K562 (cell line): ENCODE measurements around the gene SMAD3. TPM values are rescaled to one million over a fixed set of nuclear protein-coding genes. Genes with fewer than 3 reads are reported as not detected.

Experiments
- ATAC-seq: fragments of 200-7000 bp; cut with Tn5 transposase; 3 replicates; pipeline ENCODE4 v1.9.1; 2020; ENCODE audit warnings: moderate library complexity
- BruUV-seq: library from RNA; stranded (reverse); fragments of 400-500 nt; replicated peaks from 2 replicates; lab custom pipeline; 2021; lab: Mats Ljungman, UMichigan
- CTCF ChIA-PET: fragments of 300-600 bp; formaldehyde crosslinking; extraction: SDS; loops from one replicate; lab custom pipeline; 2021; ENCODE audit warnings: low intra/inter-chr PET ratio; lab: Yijun Ruan, JAX
- POLR2A ChIA-PET: fragments of 300-600, 350-650 bp; sonication (Branson Sonifier 250); formaldehyde crosslinking; extraction: SDS; loops from one replicate; lab custom pipeline; 2021; ENCODE audit warnings: antibody characterized with exemption, inconsistent platforms; lab: Yijun Ruan, JAX
- DNase-seq, 4 experiments: peaks; one replicate each; pipeline versions ENCODE4 v3.0.0 to v3.0.0-alpha.2; 2011 to 2018; ENCODE audit warnings: low spot score in 3 of 4, mixed read lengths in 3 of 4; ENCODE audit errors: extremely low read depth in 1 of 4
- FAIRE-seq: peaks from 2 replicates; lab custom pipeline; 2011; peaks lifted over from hg19 to GRCh38; lab: Jason Lieb, UNC
- H2AFZ ChIP-seq: 2 replicates; pipeline ENCODE4 v1.6.0; 2011; ENCODE audit warnings: low read depth, low read length, control low read depth, inconsistent platforms
- H3K27ac ChIP-seq: fragments of 200-600 bp; 3 replicates; pipeline ENCODE4 v1.8.0; 2011; ENCODE audit warnings: low read depth, mild to moderate bottlenecking, control low read depth, inconsistent platforms, low read length, moderate library complexity, mixed read lengths; ENCODE audit errors: extremely low read depth
- H3K27me3 ChIP-seq, 2 experiments: fragments of 300-600 bp in 1 of 2; 2 replicates in 1 of 2; 3 replicates in 1 of 2; pipeline versions ENCODE4 v1.6.0 to v1.8.0; 2011; ENCODE audit warnings: inconsistent platforms in 2 of 2, low read length in 2 of 2, mild to moderate bottlenecking in 1 of 2, mixed read lengths in 1 of 2, moderate library complexity in 1 of 2; ENCODE audit not compliant: control insufficient read depth in 2 of 2, insufficient read depth in 2 of 2
- H3K36me3 ChIP-seq: fragments of 300-600 bp; 3 replicates; pipeline ENCODE4 v1.8.0; 2011; ENCODE audit warnings: mild to moderate bottlenecking, low read length, inconsistent platforms; ENCODE audit not compliant: control insufficient read depth, insufficient read depth
- H3K4me1 ChIP-seq, 2 experiments: fragments of 200-600 bp in 1 of 2; replicated peaks in 1 of 2; 2 replicates in 1 of 2; 3 replicates in 1 of 2; pipeline versions ENCODE4 v1.5.1 to v1.8.0; 2011; ENCODE audit warnings: inconsistent platforms in 2 of 2, low read length in 2 of 2, mild to moderate bottlenecking in 1 of 2, mixed read lengths in 1 of 2, moderate library complexity in 1 of 2; ENCODE audit not compliant: control insufficient read depth in 2 of 2, insufficient read depth in 2 of 2
- H3K4me2 ChIP-seq: 2 replicates; pipeline ENCODE4 v1.6.1; 2011; ENCODE audit warnings: low read length, control low read depth, inconsistent platforms, mixed read lengths; ENCODE audit not compliant: insufficient read depth
- H3K4me3 ChIP-seq: fragments of 200-600 bp; sonication (generic), shearing (Covaris generic); 2 replicates; pipeline ENCODE4 v1.5.1; 2016; ENCODE audit warnings: control low read depth, inconsistent platforms
- H3K79me2 ChIP-seq: fragments of 200-600 bp; 3 replicates; pipeline ENCODE4 v1.8.0; 2011; ENCODE audit warnings: low read length, inconsistent platforms; ENCODE audit not compliant: control insufficient read depth, insufficient read depth
- H3K9ac ChIP-seq, 2 experiments: 2 replicates each; pipeline versions ENCODE4 v1.6.0 to v1.6.1; 2011; ENCODE audit warnings: low read depth in 2 of 2, low read length in 2 of 2, control low read depth in 1 of 2, inconsistent platforms in 1 of 2, mild to moderate bottlenecking in 1 of 2, mixed read lengths in 1 of 2; ENCODE audit not compliant: insufficient read depth in 1 of 2
- H3K9me1 ChIP-seq: one replicate; pipeline ENCODE4 v1.6.0; 2011; ENCODE audit warnings: inconsistent platforms, mild to moderate bottlenecking, low read length, moderate library complexity; ENCODE audit not compliant: control insufficient read depth, insufficient read depth
- H3K9me3 ChIP-seq: replicated peaks from 2 replicates; pipeline ENCODE4 v1.5.1; 2011; ENCODE audit warnings: low read depth, low read length, inconsistent platforms; ENCODE audit not compliant: control insufficient read depth, insufficient read depth
- H4K20me1 ChIP-seq: replicated peaks from 2 replicates; pipeline ENCODE4 v1.6.1; 2011; ENCODE audit warnings: low read length, inconsistent platforms, mixed read lengths; ENCODE audit not compliant: control insufficient read depth, insufficient read depth
- DACH1 ChIP-seq: fragments of 450-650 bp; IDR thresholded peaks from 2 replicates; pipeline ENCODE4 v1.6.1; 2018; ENCODE audit not compliant: partially characterized antibody
- FOXJ2 ChIP-seq: fragments of 200-800 bp; sonication (Bioruptor generic); IDR thresholded peaks from 2 replicates; pipeline ENCODE4 v1.6.1; 2016; ENCODE audit warnings: missing genetic modification characterization, missing compliant biosample characterization
- HMG20B ChIP-seq: fragments of 250-450 bp; sonication (Bioruptor Pico); IDR thresholded peaks from 2 replicates; pipeline ENCODE4 v1.5.0; 2021; ENCODE audit warnings: mild to moderate bottlenecking
- HNRNPLL ChIP-seq: fragments of 200-400 bp; formaldehyde crosslinking; IDR thresholded peaks from 2 replicates; pipeline ENCODE4 v1.6.1; 2017; ENCODE audit warnings: low read length, low read depth, mild to moderate bottlenecking; ENCODE audit not compliant: poor library complexity, severe bottlenecking
- PATZ1 ChIP-seq: fragments of 250-450 bp; sonication (Bioruptor Pico); IDR thresholded peaks from 2 replicates; pipeline ENCODE4 v1.5.0; 2020; ENCODE audit warnings: mild to moderate bottlenecking, borderline replicate concordance
- RAD51 ChIP-seq: fragments of 450-650 bp; IDR thresholded peaks from 2 replicates; pipeline ENCODE4 v1.7.1; 2016; ENCODE audit warnings: low read depth, mild to moderate bottlenecking, borderline replicate concordance
- TCFL5 ChIP-seq: fragments of 250-450 bp; sonication (Bioruptor Pico); conservative IDR thresholded peaks from 2 replicates; pipeline ENCODE4 v1.6.1; 2021; ENCODE audit warnings: mild to moderate bottlenecking, moderate library complexity, matching md5 sums
- ZBTB12 ChIP-seq: fragments of 250-450 bp; sonication (Bioruptor Pico); IDR thresholded peaks from 2 replicates; pipeline ENCODE4 v1.4.0; 2020
- ZNF184 ChIP-seq: sonication (generic); formaldehyde crosslinking; IDR thresholded peaks from 2 replicates; pipeline ENCODE4 v1.5.0; 2020; ENCODE audit warnings: missing genetic modification reagents
- ZNF217 ChIP-seq: sonication (generic); formaldehyde crosslinking; IDR thresholded peaks from 2 replicates; pipeline ENCODE4 v1.8.0; 2022; ENCODE audit warnings: mild to moderate bottlenecking, missing genetic modification reagents
- WGBS: fragments of 100-300 bp; shearing (Covaris generic); methylation state at CpG from one replicate; pipeline ENCODE4 v1.1.6; 2016; ENCODE audit warnings: low coverage, mixed read lengths; ENCODE audit not compliant: insufficient coverage; ENCODE audit errors: missing lambda C conversion rate; 5-methylcytosine and 5-hydroxymethylcytosine counted together
- in situ Hi-C: fragments of 300-500 bp; cut with MboI; formaldehyde crosslinking; loops from 4 replicates; pipeline ENCODE4 v1.15.0; 2018; ENCODE audit warnings: inconsistent platforms, mixed read lengths
- intact Hi-C: fragments of 100-400 bp; cut with micrococcal nuclease; formaldehyde crosslinking; loops from 2 replicates; pipeline ENCODE4 v1.14.2; 2022
- polyA plus RNA-seq, 8 experiments: library from polyadenylated mRNA; depleted of rRNA in 4 of 8; stranded (reverse) in 5 of 8; unstranded in 3 of 8; fragments of >200 nt; fragmentation: Nextera tagmentation in 2 of 8; fragmentation: Illumina TruSeq in 1 of 8; extraction: Ambion mirVana in 2 of 8; extraction: Trizol in 1 of 8; gene quantifications; 2 replicates each; pipeline versions ENCODE4 v1.2.1 to v1.2.3, GENCODE V29; 2011 to 2014; ENCODE audit warnings: inconsistent platforms in 1 of 8, missing spikeins in 1 of 8
- total RNA-seq, 7 experiments: library from RNA; depleted of rRNA in 6 of 7; stranded (reverse); fragments of >200 nt in 6 of 7; fragmentation: Illumina TruSeq in 2 of 7; extraction: Trizol in 2 of 7; gene quantifications; 2 replicates each; pipeline versions ENCODE4 v1.2.1 to v1.2.3, GENCODE V29; 2011 to 2021; ENCODE audit warnings: low replicate concordance in 1 of 7

SMAD3 gene
- total and polyA plus RNA-seq, 9 of the 15 experiments (the other 6 are each of a cell fraction or from before 2014, with no cell fraction given): 4.3 to 39.2 (median 11.1) TPM

- TF ChIP-seq ZNF184 (CRISPR knock-in tag) (no peak), ZBTB12 (no peak), ZNF217 (CRISPR knock-in tag) (no peak), RAD51 (no peak)
- WGBS: 69% methylated on average over 6 of the region's 6 CpGs
- Histone ChIP-seq H4K20me1 (no peaks in the 10 kb centered on the region), H2AFZ (no peak overlapping the region), H3K4me1 (no peaks in the 10 kb centered on the region), H3K36me3 (peaks cover 69% of the 10 kb centered on the region; the same call in 2 of the 3 replicates), H3K9ac (no peak overlapping the region), H3K27ac (no peak overlapping the region), H3K27me3 (no peaks in the 10 kb centered on the region), H3K79me2 (no peaks in the 10 kb centered on the region), H3K4me2 (no peak overlapping the region), H3K9me3 (no peaks in the 10 kb centered on the region), H3K9me1 (peaks cover 4% of the 10 kb centered on the region), H3K4me3 (no peak overlapping the region)
- DNase-seq (no peak), FAIRE-seq (no peak), ATAC-seq (no peak; the same call in 2 of the 3 replicates)
- CTCF ChIA-PET: no interaction called here
- intact Hi-C loops (no loop called here), in situ Hi-C loops (no loop called here)
- no TSS peak for BruUV-seq
- POLR2A ChIA-PET: interaction anchor here (1.4 kb wide), 1 partner anchor 12 kb away, joined by 10 read pairs; no protein-coding TSS in a partner anchor
Observed at GRCh38 chr15:67186226-67186649, 120.8 kb downstream of the SMAD3 start.

GRCh38 chr15:67186688-67187087, 121.3 kb downstream of the SMAD3 start:
- POLR2A ChIA-PET: interaction anchor here (0.6 to 1.4 kb wide), 2 partner anchors 8 to 11 kb away, joined by 4 to 10 read pairs; no protein-coding TSS in a partner anchor
- FAIRE-seq: no peak
- 90% methylated on average over 4 of the region's 4 CpGs for WGBS

More at GRCh38 chr15:67186688-67187087, 121.3 kb downstream of the SMAD3 start:
- Histone ChIP-seq H3K9me3 (no peaks in the 10 kb centered on the region), H2AFZ (no peak overlapping the region), H3K4me1 (no peaks in the 10 kb centered on the region), H3K36me3 (peaks cover 70% of the 10 kb centered on the region; the same call in 2 of the 3 replicates), H3K27me3 (no peaks in the 10 kb centered on the region), H3K79me2 (no peaks in the 10 kb centered on the region), H3K4me3 (no peak overlapping the region), H3K9me1 (peaks cover 4% of the 10 kb centered on the region), H3K27ac (no peak overlapping the region), H3K4me2 (no peak overlapping the region), H4K20me1 (no peaks in the 10 kb centered on the region), H3K9ac (no peak overlapping the region)
- no TSS peak for BruUV-seq
- CTCF ChIA-PET: no interaction called here
- DNase-seq (no peak), ATAC-seq (no peak)
- in situ Hi-C loops (no loop called here), intact Hi-C loops (no loop called here)
- no peak for TF ChIP-seq DACH1
- no peak for TF ChIP-seq PATZ1 (CRISPR knock-in tag)
- TF ChIP-seq FOXJ2 (tag): no peak
- no peak for TF ChIP-seq HNRNPLL
- no peak for TF ChIP-seq TCFL5 (CRISPR knock-in tag)
- TF ChIP-seq HMG20B (CRISPR knock-in tag): no peak
